Transverse colon (tissue), 4 donors: ENCODE results near the gene TAPT1. TPM values are rescaled to one million over a fixed set of nuclear protein-coding genes. Genes with fewer than 3 reads are reported as not detected.

Experiments used
- DNase-seq: peaks from one replicate; pipeline ENCODE4 v3.0.0-alpha.2; 2019
- H3K27ac ChIP-seq, 4 donors: fragments of 200-600 bp; sonication (generic); 2 replicates each; pipeline ENCODE4 v1.5.1; 2016 to 2018; ENCODE audit warnings: inconsistent platforms in 4 of 4
- H3K27me3 ChIP-seq: fragments of 200-600 bp; sonication (generic); 2 replicates; pipeline ENCODE4 v1.5.1; 2017; ENCODE audit warnings: inconsistent platforms
- H3K36me3 ChIP-seq, 4 donors: fragments of 200-600 bp; sonication (generic); 2 replicates each; pipeline ENCODE4 v1.5.1; 2017 to 2019; ENCODE audit warnings: inconsistent platforms in 4 of 4
- H3K4me1 ChIP-seq, 4 donors: fragments of 200-600 bp; sonication (generic); 2 replicates each; pipeline ENCODE4 v1.5.1; 2017 to 2020; ENCODE audit warnings: inconsistent platforms in 4 of 4
- H3K4me3 ChIP-seq, 4 donors: fragments of 200-600 bp; sonication (generic); 1 replicate in 1 of 4; 2 replicates in 3 of 4; pipeline versions ENCODE4 v1.5.1 to v1.6.1; 2017 to 2019; ENCODE audit warnings: inconsistent platforms in 4 of 4
- H3K9me3 ChIP-seq, 2 donors: fragments of 200-600 bp; sonication (generic); 2 replicates each; pipeline ENCODE4 v1.5.1; 2017 to 2019; ENCODE audit warnings: inconsistent platforms in 2 of 2
- CTCF ChIP-seq, 5 experiments: fragments of 200-600 bp in 3 of 5; fragments of 450-650 bp in 2 of 5; sonication (generic) in 3 of 5; IDR thresholded peaks; 1 replicate in 2 of 5; 2 replicates in 3 of 5; pipeline ENCODE4 v1.5.1; 2016 to 2017; ENCODE audit warnings: antibody characterized with exemption in 5 of 5, inconsistent platforms in 3 of 5, mild to moderate bottlenecking in 2 of 5, moderate library complexity in 1 of 5
- EP300 ChIP-seq: sonication (generic); formaldehyde crosslinking; IDR thresholded peaks from one replicate; pipeline ENCODE4 v1.6.1; 2017; ENCODE audit warnings: antibody characterized with exemption, low read depth
- POLR2A ChIP-seq: fragments of 450-650 bp; IDR thresholded peaks from one replicate; pipeline ENCODE4 v1.6.1; 2016; ENCODE audit warnings: antibody characterized with exemption, mild to moderate bottlenecking, moderate library complexity
- POLR2AphosphoS5 ChIP-seq, 3 donors: sonication (generic); formaldehyde crosslinking; IDR thresholded peaks; one replicate each; pipeline ENCODE4 v1.6.1; 2016; ENCODE audit warnings: antibody characterized with exemption in 3 of 3
- WGBS, 2 donors: methylation state at CpG; one replicate each; pipeline ENCODE4 v1.1.5; 2018; ENCODE audit warnings: low coverage in 1 of 2; 5-methylcytosine and 5-hydroxymethylcytosine counted together
- in situ Hi-C, 4 donors: fragments of 200-750 bp; cut with MboI; loops; one replicate each; pipeline versions ENCODE4 v1.15.0 to v1.15.1; 2017; ENCODE audit warnings: low sequenced_read_pairs in 3 of 4, low pct_ligation_motif_present in 1 of 4, low pct_unique_long_range_greater_than_20kb in 1 of 4
- intact Hi-C: fragments of 100-400 bp; cut with DNase I; formaldehyde crosslinking; loops from one replicate; pipeline ENCODE4 v1.15.1; 2023; ENCODE audit warnings: low total_unique reads
- total RNA-seq, 4 donors: library from RNA; depleted of rRNA; stranded (reverse); fragments of >200 nt; gene quantifications; one replicate each; pipeline ENCODE4 v1.1.0, GENCODE V29; 2016

Gene TAPT1
- total RNA-seq, 4 donors from 2014 or later, result 21.5 to 54.6 (median 29.8) TPM

GRCh38 chr4:16224264-16225166, 1.8 kb downstream of the TAPT1 start:
- in situ Hi-C loops (loop anchor here in 1 of 4 donors (25.0 kb wide), 1 partner anchor 187 kb away; no protein-coding TSS in a partner anchor), intact Hi-C loops (no loop called here)
- peaks cover 19 to 49% (median 42%) of the 10 kb centered on the region in 4 donors for H3K4me1 ChIP-seq
- peak overlapping the region; percentile 13 to 100 (median 99) for H3K27ac ChIP-seq
- TF ChIP-seq POLR2AphosphoS5 (IDR thresholded peaks at IDR 0.05) (no peak), POLR2A (no peak)
- no peaks in the 10 kb centered on the region for H3K36me3 ChIP-seq
- H3K9me3 ChIP-seq, result no peaks in the 10 kb centered on the region
- H3K27me3 ChIP-seq, result no peaks in the 10 kb centered on the region
- 53 to 61% methylated on average over 6 of the region's 6 CpGs for WGBS, 2 donors
- peak overlapping the region in 3 of 4 donors; percentile 95 to 99 (median 96) for H3K4me3 ChIP-seq
- no peak for DNase-seq

- DNase-seq, result no peak
- Histone ChIP-seq H3K27ac (no peak overlapping the region), H3K4me1 (peaks cover 19 to 46% (median 39%) of the 10 kb centered on the region in 4 donors), H3K9me3 (no peaks in the 10 kb centered on the region), H3K36me3 (no peaks in the 10 kb centered on the region), H3K27me3 (no peaks in the 10 kb centered on the region), H3K4me3 (no peak overlapping the region)
- TF ChIP-seq CTCF (IDR thresholded peaks at IDR 0.05) (no peak), POLR2AphosphoS5 (IDR thresholded peaks at IDR 0.05) (no peak), EP300 (no peak), POLR2A (no peak)
- in situ Hi-C loops (loop anchor here in 1 of 4 donors (25.0 kb wide), 1 partner anchor 186 kb away; no protein-coding TSS in a partner anchor), intact Hi-C loops (no loop called here)
These were observed 3.2 kb downstream of the TAPT1 start for GRCh38 chr4:16222957-16223527.

- no peak overlapping the region for H3K27ac ChIP-seq
- TF ChIP-seq EP300 (no peak), POLR2A (no peak), POLR2AphosphoS5 (IDR thresholded peaks at IDR 0.05) (no peak), CTCF (IDR thresholded peaks at IDR 0.05) (no peak)
- intact Hi-C loops, result no loop called here
- no peaks in the 10 kb centered on the region for H3K9me3 ChIP-seq
- H3K36me3 ChIP-seq, result no peaks in the 10 kb centered on the region
- H3K4me1 ChIP-seq, result peaks cover 12 to 33% (median 22%) of the 10 kb centered on the region in 4 donors
- H3K4me3 ChIP-seq, result no peak overlapping the region
- no peaks in the 10 kb centered on the region for H3K27me3 ChIP-seq
- in situ Hi-C loops, result loop anchor here in 1 of 4 donors (25.0 kb wide), 1 partner anchor 182 kb away; no protein-coding TSS in a partner anchor
- DNase-seq, result no peak
These were observed 7.3 kb downstream of the TAPT1 start for GRCh38 chr4:16218950-16219349.

DNA sequence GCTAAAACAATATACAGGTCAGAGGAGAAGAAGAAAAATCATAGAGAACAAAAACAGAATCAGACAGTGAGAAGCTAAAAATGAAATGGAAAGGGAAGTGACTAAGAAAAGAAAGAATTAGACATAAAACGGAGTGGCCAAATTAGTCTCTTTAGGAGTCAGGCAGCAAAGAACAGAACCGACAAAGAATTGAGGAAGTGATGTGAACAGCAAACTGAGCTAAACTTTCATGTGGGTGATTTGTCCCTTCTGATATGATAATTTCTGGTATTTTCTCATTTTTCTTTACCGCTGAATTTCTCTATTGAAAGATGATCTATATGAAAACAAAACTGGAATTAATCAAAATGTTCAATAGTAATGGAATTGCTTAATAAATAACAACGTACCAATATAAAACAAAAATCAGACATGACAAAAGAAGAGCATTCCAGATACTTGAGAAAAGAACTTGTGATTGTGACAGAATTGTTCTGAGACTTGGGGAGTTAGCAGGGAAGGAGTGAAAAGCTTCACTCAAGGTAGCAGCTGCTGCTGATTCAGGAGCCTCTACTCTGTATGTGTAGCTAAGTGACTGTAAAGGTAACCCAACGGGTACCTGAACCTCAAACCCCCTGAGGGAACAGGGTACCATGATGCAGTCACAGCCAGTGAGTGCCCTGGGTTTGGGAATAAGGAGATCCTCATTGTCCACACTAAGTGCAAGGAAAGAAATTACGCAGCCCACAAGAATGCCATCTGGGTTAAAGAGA, 8.8 kb downstream of the TAPT1 start:
- WGBS, 2 donors, result 75 to 81% methylated on average over 6 of the region's 6 CpGs
- Histone ChIP-seq H3K27ac (no peak overlapping the region), H3K27me3 (no peaks in the 10 kb centered on the region), H3K36me3 (no peaks in the 10 kb centered on the region), H3K4me1 (peaks cover 4 to 29% (median 9%) of the 10 kb centered on the region in 4 donors), H3K9me3 (no peaks in the 10 kb centered on the region), H3K4me3 (no peak overlapping the region)
- intact Hi-C loops, result no loop called here
- in situ Hi-C loops, result loop anchor here in 1 of 4 donors (25.0 kb wide), 1 partner anchor 180 kb away; no protein-coding TSS in a partner anchor
- DNase-seq, result no peak
- TF ChIP-seq CTCF (IDR thresholded peaks at IDR 0.05) (no peak), POLR2A (no peak), POLR2AphosphoS5 (IDR thresholded peaks at IDR 0.05) (no peak), EP300 (no peak)
